Hematopoietic multipotent progenitor cell treated with erythropoietin and hydrocortisone succinate and interleukin-3 and kit ligand, for 6 days (in vitro differentiated cells): Measurements from ENCODE around the gene DCK.
"Not testable (repeated sequence)": the region's sequence is repeated elsewhere in the genome, so short reads cannot be mapped to it uniquely, and the experiment has no call there.

Experiments used
- DNase-seq: peaks from one replicate; pipeline ENCODE4 v3.0.0-alpha.2; 2015

Gene DCK

DNA sequence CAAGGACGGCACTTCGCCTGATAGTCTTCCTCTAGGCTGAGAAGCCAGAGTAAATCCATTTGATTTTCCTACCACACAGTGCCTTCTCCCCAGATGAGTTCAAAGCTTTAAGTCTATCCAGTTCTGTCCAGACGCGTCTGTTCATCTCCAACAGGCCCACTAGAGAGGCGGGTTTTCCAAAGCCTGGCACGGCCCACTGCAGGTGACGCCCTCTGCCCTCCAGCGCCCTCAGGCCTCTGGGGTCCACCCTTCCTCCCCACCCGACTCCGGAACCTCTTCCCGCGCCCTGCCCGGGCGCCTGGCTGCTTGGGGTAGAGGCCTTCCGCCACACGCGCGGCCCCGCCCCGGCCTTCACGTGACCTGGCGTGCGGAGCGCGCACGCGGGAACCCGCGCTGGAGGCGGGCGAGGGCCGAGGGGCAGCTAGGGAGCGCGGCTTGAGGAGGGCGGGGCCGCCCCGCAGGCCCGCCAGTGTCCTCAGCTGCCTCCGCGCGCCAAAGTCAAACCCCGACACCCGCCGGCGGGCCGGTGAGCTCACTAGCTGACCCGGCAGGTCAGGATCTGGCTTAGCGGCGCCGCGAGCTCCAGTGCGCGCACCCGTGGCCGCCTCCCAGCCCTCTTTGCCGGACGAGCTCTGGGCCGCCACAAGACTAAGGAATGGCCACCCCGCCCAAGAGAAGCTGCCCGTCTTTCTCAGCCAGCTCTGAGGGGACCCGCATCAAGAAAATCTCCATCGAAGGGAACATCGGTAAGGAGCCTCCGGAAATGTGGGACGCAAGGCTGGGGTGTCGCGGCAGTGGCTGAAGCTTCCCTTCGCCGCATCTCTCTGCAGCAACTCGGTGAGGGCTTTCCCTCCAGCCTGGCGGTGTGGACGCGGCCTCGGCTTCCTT is at the start of gene DCK:
Gene DCK (plus strand): TSS at position 469 of the 888 bp plus-strand sequence. CDS start 187 bp downstream, at position 656.
- peak; percentile 96 for DNase-seq

DNA sequence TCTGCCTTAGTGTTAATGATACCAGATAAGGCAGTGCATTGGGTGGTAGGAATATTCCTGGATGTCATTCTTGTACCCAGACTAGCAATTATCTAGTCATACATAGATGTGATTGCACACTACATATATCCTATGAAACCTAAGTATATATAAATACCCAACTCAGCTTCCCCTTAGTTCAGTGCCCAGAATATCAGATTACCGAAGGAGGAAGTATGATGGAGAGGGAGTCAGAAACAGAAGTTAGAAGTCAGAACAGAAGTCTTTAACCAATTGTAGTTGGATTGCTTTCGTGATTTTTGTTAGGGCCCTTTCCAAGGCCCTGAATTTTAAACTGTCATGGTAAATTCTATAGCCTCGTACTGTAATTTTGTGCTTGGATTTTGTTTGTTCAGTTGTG is 48.4 kb upstream of the DCK start:
- peak; percentile 56 for DNase-seq

DNA sequence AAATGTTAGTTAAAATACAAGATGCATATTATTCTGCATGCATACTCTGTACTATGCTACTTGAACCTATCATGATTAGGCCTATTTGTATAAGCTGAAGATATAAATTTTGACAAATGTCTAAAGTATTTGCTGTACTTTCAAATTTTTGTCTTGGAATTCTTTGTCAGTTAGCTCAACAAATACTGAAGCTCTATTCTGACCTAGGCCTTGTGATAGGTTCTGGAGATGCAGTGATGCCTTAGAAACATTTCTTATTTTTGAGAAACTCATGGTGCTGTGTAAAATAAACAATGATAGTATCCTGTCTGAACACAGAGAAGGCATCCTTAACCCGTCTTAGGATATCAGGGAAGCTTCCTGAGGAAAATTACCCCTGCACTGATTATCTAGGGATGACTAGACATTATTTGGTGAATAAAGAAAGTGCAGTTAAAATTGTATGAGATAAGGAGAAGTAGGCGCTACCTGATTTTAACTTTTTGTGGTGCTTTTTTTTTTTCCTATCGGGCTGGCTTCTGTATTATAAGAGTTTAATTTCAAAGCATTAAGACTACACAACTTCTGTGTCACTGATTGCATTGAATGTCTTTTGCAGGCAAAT is 47.9 kb upstream of the DCK start:
- DNase-seq, result no peak

DNA sequence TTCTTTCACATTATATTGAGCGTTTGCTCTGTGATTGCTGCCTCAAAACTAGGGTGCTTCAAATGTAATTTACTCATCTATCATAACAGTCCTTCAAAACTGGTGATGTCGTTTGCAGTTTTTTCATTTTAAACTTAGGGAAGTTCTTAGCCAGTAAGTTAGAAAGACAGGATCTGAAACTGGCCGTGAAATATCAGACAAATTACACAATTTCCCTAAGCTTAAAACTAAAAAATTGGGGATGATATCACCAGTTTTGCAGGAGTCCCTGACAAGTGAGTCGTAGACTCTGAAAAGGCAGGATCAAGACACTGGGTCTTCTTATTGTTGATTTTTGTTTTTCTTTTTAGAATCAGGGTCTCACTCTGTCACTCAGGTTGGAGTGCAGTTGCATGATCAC is 46.5 kb upstream of the DCK start:
- DNase-seq, result no peak

DNA sequence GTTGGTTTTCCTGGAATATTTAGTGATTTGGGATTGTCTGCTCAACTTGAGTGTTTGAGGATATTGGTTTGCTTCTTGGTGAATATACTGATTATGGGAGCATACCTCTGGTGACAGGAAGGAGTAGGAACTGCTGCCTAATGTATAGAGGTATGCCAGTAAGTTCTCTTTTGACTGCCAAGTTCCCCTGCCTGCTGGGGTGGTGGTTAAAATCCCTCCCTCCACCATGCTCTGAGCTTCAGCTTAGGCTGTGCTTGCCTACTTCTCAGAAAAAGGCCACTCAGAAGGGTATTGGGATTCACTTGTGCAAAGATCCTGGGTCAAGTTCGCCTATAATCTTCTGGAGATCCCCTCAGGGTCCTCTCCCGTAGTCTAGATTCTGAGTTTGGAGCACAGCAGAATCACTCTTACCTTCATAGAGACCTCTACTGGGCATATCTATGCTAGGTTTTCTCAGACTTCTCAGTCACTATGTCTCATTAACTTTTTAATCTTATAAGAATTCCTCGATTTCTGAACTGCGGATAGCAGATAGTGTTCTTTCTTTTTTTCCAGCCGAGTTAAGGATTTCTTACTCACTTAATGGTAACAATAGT is 44.7 kb upstream of the DCK start:
- peak; percentile 46 for DNase-seq

DNA sequence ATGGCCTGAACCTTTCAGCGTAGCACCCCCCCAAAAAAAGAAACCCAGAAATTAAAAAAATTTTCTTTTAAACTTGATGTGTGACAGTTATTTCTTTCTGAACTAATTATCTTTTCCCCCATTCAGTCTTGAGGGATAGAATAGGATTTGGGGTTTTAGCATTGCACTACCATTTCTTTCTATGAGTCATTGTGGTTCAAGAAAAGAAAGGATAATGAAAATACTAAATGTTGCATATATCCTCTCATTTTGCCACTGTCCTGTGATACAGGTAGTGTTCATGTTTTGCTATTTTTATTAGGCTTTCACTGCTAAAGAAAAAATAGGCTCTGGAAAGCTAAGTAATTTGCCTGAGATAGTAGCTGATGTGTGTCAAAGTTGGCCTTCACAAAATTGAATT is 39.4 kb upstream of the DCK start:
- no peak for DNase-seq

DNA sequence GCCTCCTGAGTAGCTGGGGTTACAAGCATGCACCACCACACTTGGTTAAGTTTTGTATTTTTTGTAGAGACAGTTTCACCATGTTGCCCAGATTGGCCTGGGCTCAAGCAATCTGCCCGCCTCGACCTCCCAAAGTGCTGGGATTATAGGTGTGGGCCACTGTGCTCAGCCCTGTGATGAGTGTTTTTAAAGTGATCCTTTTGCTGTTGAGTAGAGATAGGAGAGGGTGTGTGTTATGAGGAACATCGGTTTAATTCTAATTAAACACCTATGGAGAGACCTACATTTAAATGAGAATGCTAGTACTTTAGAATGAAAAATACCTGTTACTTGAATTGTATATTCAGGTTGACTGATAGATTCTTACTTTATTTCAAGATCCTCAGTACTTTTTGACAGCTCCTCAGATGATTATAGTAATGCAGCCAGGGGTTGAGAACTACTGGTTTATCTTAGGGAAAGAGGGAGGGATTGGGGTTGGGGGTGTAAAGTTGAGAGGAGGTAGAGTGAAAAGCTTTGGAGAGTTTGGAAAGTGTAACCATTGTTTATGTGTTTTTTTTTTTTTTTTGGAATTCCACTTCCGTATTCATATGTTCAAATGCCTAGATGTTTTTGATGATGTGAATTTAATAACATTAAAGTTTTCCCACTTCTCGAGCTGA is 36.8 kb upstream of the DCK start:
- no peak for DNase-seq

DNA sequence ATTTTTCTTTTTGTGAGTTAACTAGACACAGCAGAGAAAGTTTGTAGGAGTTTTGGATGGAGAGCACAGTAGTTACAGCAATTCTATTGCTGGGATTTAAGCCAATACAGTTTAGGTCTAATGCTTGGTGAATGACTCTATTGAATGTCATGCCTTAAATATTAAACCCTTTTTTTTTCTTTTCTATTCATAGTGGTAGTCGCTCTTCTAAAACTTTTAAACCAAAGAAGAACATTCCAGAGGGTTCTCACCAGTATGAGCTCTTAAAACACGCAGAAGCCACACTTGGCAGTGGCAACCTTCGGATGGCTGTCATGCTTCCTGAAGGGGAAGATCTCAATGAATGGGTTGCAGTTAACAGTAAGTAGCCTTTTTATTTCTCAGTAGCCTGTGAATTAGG is 34.8 kb upstream of the DCK start:
- no peak for DNase-seq

DNA sequence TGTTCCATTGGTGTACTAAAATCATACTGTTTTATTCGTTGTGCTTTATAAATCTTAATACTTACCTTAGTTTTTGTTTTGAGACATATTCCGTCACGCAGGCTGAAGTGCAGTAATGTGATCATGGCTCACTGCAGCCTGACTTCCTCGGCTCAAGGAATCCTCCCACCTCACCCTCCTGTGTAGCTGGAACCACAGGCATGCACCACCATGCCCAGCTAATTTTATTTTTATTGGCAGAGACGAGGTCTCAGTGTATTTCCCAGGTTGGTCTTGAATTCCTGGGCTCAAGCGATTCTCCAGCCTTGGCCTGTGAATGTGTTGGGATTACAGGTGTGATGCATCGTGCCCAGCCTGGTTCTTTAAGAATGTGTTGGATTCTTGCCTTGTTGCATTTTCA is 24.4 kb upstream of the DCK start:
- no peak for DNase-seq

DNA sequence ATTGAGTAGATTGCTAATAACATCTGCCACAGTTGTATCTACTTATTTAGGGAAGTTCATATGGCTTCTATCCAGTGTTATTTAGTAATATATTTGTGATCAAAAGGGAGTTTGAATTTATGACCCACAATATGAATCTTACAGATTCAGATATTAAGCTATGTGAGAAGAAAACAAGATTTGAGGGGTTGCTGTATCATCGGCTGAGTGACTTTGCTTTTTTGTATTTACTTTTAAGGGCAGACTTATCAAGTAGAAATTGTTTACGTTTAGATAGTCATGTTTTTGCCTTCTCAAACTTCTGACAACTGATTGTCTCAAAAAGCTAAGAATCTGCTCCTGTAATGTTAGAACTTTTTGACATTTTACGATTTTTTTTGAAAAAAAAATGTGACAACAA is 17.2 kb upstream of the DCK start:
- no peak for DNase-seq

DNA sequence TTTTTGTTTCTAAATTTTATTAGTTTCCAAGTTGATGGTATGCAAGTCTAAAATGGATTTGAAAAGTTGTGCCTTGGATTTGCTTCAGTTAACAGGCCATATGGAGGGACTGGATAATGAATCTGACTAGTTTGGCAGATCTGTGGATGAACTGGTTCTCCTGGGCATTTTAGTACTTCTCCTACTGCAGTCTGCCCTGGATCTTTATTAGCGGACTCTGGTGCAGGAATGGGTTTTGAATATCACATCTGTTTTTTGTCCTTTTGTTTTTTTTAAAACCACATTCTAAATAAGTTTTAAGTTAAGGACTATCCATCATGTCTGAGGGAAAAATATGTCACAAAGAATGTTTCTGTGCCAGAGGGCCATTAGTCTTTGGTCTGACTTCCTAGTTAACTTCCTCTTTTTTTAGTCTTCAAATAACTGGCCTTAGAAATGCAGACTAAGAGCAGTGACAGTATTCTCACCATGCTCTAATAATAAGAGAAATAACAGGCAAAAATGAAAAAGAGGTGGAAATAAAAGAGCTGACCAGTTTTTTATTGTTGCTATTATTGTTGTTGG is 13.9 kb upstream of the DCK start:
- DNase-seq, result peak; percentile 65

DNA sequence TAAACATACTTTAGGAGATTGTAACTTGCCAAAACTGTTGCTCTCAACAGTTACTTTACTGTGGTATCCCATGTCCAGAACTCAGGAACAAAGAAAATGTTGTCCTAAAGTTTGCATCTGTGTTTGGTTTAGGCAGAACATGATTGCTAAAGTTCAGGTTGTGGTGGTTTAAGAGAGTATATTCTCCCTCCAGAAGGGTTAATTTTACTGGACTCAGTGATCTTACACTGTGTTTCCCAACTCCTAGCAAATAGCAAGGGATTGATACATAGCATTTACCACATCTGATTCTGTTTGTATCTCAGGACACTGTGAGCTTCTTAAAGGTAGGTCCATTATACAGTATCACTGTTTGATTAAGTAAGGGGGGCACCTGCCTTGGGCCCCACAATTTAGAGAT is 13.3 kb upstream of the DCK start:
- no peak for DNase-seq

DNA sequence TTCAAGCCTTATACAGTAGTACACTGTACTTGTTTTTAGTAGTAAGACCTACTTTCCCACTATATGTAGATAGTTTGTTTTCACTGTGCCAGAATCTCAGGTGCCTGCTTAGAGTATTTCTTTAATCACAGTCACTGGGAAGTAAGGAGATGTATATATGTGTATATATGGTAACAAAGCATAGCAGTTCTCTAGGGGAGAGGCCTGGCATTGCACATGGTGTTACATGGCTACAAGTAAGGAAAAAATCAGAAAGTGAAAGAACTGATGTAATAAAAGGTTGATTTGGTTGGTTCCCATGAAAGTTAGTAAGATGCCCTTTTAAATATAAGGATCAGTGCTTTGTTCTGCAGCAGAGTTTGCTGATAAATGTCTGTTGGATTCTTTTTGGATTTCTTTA is 9.3 kb upstream of the DCK start:
- DNase-seq, result no peak

DNA sequence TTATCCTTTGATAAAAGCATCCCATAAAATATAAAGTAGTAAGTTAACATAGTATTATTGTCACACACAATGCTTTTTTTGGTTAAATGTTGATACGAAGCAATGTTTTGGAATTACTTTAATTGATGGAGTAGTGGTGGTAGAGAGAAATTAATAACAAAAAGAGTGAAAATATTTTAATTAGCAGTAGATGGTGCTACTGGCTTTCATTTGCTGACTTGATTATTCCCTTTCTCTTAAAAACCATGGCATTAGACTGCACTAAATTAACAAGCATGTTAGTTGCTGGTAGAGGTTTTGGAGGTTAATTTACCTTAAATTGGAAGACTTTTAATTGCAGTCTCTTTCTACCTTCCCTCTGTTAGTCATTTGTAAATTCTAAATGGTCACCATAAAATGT is 8.9 kb upstream of the DCK start:
- DNase-seq, result peak; percentile 12

DNA sequence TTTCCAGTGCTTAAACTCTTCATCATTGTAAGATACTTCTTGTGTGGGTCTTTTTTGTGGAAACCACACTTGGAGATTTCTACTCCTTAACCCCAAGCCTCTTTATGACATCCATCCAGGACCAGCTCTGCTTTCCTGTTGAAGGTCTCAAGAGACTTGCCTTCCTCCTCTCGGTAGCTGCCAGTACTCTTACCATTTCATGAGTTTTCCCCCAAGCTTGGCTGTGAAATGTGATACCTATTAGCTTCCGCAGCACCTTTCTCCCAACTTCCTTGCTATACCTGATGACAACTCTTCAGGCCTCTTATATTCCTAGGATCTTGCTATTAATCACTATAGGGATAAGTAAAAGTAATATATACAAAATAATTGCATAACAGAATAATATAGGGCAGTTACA is 1.9 kb upstream of the DCK start:
- no peak for DNase-seq

DNA sequence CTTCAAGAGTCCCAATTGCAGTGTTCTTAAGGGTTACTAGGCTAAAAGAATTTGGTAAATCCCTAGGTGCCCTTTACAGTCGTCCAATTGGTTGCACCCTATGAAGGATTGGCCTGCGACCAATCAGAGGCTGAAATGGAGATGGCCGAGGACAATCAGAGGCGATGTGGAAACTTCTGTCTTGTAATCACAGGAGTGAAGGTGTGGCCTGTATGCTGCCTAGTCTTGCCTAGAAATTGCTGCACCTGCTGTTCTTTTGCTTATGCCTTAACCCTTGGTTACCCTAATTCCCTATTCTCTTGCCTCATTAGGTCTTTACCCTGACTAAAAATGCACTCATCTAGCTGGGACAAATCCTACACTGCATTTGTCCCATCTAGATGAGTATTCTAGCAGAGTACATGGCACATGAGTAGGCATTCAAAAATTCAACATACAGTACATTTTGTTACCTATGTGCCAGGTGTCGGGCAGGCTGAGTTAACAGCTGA is 1.0 kb upstream of the DCK start:
- peak; percentile 26 for DNase-seq

DNA sequence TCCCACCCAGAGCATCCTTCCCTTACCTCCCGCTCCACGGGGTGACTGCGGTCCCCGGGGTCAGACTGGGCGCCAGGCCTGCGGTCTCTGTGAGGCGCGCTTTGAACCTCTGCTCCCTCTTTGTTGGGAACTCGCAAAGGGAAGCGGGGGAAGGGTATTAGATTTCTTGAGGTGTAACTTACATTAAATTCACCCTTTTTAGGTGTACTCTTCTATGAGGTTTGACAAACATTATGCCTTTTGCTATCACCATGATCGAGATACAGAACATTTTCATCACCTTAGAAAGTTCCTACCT is 569 bp downstream of the DCK start:
- DNase-seq, result peak; percentile 56

DNA sequence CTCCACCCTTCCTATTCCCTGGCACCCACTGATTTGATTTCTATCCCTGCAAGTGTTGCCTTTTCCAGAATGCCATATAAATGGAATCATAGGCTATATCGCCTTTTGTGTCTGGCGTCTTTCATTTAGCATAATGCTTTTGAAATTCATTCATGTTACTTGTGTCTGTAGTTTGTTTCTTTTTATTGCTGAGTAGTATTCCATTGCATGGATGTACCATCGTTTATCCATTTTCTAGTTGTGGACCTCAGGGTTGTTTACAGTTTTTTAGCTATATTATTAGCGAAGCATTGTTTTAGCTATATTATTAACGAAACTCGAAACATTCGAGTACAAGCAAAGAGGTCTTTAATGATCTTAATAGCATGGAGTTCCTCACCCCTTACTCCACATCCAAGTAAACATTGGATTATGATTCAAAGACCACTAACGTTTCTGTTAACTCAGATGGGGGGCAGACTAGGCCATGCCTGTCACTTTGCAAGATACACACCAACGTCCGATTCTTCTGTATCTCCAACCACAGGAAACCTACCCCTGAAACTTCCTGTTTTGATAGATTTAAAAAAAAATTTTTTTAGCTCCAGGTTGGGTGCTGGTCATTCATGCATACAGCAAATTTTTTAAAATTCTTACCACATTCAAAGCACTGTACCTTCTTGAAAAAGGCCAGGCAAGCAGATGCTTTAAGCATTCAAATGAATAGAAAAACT is 1.1 kb downstream of the DCK start:
- DNase-seq, result peak; percentile 79

DNA sequence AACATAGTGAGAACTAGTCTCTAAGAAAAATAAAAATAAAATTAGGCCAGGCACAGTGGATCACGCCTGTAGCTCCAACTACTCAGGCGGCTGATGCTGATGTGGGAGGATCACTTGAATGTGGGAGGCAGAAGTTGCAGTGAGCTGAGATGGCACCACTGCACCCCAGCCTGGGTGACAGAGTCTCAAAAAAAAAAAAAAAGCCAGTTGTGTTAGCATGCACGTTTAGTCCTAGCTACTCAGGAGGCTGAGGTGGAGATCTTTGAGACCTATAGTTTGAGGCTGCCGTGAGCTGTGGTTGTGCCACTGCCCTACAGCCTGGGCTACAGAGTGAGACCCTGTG is 2.5 kb downstream of the DCK start:
- DNase-seq, result peak; percentile 54

DNA sequence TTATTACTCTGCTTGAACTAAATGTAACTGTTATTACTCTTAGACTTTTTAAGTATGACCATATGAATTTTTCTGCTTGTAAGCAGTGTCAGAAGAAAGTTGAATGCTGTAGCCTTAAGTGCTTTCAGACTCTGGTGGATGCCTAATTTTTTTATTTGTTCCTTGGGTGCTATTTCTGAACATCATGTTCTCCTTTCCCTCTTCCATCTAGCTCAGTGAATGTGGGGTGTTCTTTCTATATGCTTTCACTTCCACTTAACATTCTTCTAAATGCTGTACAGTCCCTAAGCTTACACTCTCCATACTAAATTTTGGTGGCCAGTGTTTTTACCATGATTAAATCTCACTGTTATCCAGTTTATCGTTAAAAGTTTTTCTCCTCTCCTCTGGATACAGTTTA is 3.6 kb downstream of the DCK start:
- DNase-seq, result peak; percentile 22

DNA sequence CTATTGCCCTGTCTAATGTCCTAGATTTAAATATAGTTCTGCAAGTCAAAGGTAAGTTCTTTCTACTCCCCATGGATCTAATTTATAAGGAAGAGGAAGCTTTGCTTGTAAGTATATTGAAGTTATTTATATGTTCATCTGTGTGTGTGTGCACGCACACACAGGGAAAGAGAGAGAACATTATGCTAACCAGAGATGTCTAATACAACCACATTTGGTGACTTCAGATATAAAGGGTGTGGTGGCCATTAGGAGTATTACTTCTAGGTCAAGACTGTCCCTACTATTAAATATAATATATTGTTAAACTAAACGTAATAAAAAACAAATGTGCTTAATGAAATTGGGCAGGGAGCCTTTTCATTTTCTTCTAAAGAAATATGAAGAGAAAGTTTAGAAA is 4.1 kb downstream of the DCK start:
- peak; percentile 80 for DNase-seq

DNA sequence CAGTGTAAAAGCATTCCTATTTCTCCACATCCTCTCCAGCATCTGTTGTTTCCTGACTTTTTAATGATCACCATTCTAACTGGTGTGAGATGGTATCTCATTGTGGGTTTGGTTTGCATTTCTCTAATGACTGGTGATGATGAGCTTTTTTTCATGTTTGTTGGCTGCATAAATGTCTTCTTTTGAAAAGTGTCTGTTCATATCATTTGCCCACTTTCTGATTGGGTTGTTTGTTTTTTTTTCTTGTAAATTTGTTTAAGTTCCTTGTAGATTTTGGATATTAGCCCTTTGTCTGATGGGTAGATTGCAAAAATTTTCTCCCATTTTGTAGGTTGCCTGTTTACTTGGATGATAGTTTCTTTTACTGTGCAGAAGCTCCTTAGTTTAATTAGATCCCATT is 6.2 kb downstream of the DCK start:
- DNase-seq, result not testable (repeated sequence)

DNA sequence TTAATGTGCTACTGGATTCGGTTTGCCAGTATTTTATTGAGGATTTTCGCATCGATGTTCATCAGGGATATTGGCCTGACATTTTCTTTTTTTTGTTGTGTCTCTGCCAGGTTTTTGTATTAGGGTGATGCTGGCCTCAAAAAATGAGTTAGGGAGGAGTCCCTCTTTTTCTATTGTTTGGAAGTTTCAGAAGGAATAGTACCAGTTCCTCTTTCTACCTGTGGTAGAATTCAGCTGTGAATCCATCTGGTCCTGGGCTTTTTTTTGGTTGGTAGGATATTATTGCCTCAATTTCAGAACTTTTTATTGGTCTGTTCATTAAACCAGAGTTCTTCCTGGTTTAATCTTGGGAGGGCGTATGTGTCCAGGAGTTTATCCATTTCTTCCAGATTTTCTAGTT is 7.9 kb downstream of the DCK start:
- not testable (repeated sequence) for DNase-seq
